Activated naive CD4-positive, alpha-beta T cell treated with Interleukin-2 at 50 U/mL for 16 hours (primary cell): ENCODE results near the gene CASP3.
"Not testable (repeated sequence)": the region's sequence is repeated elsewhere in the genome, so short reads cannot be mapped to it uniquely, and the experiment has no call there.

Experiments
- DNase-seq: peaks from one replicate; pipeline ENCODE4 v3.0.0-alpha.2; 2020

CASP3 gene

GRCh38 chr4:184628103-184628502, 21.1 kb downstream of the CASP3 start:
- no peak for DNase-seq

GRCh38 chr4:184625783-184626596, 23.3 kb downstream of the CASP3 start:
- not testable (repeated sequence) for DNase-seq

- DNase-seq = no peak
Observed at GRCh38 chr4:184624972-184625554, 24.2 kb downstream of the CASP3 start.

- not testable (repeated sequence) for DNase-seq
Observed at GRCh38 chr4:184624504-184624903, 24.7 kb downstream of the CASP3 start.

- no peak for DNase-seq
Observed at GRCh38 chr4:184621518-184621917, 27.7 kb downstream of the CASP3 start.

GRCh38 chr4:184620212-184620867, 28.9 kb downstream of the CASP3 start:
- DNase-seq = no peak

- DNase-seq = no peak
Observed at GRCh38 chr4:184617600-184618196, 31.5 kb downstream of the CASP3 start.

DNA sequence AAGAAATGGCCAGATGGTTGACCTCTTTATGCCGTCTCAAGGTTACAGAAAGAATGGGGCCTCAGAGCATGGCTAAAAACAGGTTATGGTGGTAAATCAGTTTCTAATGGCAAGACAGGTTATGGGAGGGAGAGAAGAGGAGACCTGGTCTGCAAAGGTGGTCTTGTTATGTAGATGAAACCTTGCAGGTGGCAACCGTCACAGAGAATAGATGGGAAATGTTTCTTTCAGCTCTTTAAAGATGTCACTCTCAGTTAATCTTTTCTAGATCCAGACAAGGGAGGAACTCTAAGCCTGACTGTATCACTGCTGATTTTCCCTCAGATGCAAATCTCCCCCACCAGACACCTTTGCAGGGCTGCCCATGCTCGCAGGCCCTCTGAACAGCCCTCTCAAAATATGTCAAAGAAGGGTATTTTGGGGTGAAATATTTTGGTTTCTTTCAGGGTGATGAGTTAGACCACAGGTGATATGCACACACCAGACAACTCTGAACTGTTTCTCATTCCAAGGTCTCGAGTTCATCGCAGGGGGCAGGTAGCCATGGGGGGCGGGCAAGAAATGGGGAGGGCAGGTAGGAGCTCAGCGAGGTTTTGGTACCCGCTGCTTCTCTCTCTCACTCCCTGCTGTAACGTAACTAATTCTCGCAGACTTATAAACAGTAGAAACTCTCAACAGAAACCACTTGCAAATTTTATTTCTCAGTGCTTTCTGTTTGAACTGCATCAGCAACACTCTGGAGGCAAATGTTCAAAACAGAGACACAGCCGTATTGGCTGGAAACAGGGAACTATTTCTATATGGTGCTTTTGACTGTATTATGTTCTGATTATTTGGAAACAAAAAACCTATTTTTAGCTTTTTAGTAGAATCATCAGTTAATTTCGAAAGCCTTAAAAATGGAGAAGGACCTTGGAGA, 32.4 kb downstream of the CASP3 start:
- no peak for DNase-seq

- DNase-seq = not testable (repeated sequence)
Observed at GRCh38 chr4:184616168-184616567, 33.1 kb downstream of the CASP3 start.

DNA sequence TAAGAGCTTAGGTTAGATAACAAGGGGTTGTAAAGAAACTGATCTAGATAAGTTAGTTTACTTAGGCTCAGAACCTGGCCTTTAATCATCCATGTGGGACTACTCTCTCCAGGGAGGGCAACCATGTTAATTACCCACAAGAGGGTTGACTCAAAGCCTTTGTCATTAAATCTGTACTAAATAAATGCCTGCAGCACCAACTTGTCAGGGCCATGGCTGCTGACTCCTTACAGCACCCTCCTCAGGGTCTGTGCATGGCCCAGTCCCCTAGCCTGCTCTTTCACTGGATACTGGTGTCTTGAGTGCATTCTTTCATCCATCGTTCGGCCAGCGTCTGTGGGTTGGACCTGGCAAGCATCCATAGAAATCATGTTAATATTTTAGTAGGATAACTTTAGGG, 34.7 kb downstream of the CASP3 start:
- no peak for DNase-seq

DNA sequence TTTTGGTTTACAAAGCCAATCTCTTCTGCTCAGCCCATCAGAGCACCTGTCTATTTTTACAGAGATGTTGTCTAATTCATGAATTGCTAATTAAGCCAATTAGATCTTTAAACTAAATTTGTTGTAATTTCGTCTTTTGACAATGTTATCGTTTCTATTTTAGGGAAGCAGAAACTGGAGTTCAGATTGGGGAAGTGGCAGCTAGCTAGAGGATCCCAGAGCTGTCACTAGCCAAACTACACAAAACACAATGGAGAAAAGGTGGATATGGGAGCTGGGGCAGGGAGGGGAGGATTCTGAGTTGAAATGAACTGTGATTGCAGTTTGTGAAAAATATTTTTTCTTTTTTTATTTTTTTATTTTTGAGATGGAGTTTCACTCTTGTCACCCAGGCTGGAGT, 35.8 kb downstream of the CASP3 start:
- no peak for DNase-seq

- DNase-seq = no peak
Observed at GRCh38 chr4:184612074-184612473, 37.2 kb downstream of the CASP3 start.

DNA sequence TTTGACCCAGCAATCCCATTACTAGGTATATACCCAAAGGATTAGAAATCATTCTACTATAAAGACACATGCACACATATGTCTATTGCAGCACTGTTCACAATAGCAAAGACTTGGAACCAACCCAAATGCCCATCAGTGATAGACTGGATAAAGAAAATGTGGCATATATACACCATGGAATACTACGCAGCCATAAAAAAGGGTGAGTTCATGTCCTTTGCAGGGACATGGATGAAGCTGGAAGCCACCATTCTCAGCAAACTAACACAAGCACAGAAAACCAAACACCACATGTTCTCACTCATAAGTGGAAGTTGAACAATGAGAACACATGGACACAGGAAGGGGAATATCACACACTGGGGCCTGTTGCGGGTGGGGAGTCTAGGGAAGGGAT, 41.8 kb downstream of the CASP3 start:
- DNase-seq = not testable (repeated sequence)

DNA sequence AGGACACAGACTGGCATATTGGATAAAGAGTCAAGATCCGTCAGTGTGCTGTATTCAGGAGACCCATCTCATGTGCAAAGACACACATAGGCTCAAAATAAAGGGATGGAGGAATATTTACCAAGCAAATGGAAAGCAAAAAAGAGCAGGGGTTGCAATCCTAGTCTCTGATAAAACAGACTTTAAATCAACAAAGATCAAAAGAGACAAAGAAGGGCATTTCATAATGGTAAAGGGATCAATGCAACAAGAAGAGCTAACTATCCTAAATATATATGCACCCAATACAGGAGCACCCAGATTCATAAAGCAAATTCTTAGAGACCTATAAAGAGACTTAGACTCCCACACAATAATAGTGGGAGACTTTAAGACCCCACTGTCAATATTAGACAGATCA, 46.4 kb downstream of the CASP3 start:
- DNase-seq = not testable (repeated sequence)

- not testable (repeated sequence) for DNase-seq
Observed at GRCh38 chr4:184600982-184601381, 48.3 kb downstream of the CASP3 start.

GRCh38 chr4:184599492-184600135, 49.6 kb downstream of the CASP3 start:
- DNase-seq = no peak

DNA sequence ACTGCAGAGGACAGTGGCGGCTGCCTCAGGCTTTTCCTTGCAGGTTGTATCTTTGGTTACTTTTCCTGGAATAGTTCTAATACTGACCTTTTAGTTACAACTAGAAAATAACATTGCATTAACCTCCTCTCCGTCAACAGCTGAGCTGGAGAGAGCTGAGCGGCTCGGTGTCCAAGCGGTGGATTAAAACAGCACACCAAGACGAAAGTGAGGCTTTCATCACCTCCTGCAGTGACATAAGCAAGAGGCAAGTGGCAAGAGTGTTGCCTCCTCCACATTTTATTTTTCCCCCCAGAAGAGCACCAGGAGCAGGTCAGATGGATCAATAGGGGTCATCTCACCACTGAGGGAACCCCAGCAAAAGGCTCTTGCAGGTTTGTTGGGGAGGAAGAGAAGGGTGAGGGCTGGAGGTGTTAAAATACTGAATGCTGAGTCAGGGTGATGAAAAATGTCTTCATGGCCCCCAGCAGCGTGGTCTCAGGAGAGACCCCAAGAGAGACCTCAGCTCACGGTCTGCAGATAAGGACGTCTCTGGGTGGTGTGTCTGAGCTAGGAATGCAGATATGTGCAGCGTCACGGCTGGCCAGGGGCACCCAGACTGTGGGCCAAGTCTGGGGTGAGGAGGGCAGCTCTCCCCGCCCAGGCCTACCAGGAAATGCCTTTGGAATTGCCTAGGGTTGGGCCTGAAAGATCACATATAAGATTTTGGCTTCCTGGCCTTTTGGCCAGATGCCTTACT, 50.3 kb downstream of the CASP3 start:
- DNase-seq = no peak

DNA sequence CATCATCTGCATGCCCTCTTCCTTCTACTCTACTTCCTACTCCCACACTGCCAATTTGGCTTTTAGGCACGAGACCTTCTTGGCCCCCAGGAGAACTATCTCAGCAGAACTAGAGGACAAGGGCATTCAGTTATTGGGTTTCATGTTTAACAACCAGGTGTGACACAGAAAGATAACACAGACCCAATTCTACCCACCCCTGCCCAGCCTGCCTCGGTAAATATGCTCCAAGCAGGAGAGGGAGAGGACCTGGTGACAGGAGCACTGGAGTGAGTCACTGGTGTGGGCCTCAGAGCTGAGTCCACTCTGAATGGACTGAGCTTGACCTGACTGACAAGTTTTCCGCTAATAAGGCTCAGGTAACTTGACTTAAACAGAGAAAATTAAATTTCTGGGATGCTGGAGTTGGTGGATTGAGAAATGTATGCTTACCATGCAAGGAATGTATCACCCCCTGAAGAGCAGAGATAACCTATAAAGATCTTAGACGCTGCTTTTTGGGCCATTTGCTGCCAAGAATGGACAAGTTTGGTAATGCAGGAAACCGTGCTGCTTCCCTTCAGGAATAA, 52.5 kb downstream of the CASP3 start:
- no peak for DNase-seq

GRCh38 chr4:184596044-184596616, 53.1 kb downstream of the CASP3 start:
- DNase-seq = no peak

DNA sequence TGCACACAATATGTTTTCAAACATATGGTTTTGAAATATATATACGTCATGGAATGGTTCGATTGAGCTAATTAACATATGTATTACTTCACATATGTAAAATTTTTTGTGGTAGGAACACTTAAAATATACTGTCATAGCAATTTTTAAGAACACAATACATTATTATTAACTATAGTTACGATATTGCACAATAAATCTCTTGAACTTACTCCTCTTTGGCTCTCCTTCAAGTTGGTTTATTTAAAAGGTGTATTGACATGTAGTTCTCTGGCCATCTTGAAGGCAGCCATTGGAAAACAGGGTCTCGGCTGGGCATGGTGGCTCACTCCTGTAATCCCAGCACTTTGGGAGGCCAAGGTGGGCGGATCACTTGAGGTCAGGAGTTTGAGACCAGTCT, 53.8 kb downstream of the CASP3 start:
- DNase-seq = no peak

- DNase-seq = no peak
Observed at GRCh38 chr4:184593461-184593860, 55.8 kb downstream of the CASP3 start.
